IgD-negative memory B cell (primary cell): ENCODE results near the gene KCNMA1. TPM values are rescaled to one million over a fixed set of nuclear protein-coding genes. Genes with fewer than 3 reads are reported as not detected.

Experiments
- H3K27ac Mint-ChIP-seq, 3 donors: one replicate each; pipeline ENCODE4 v1.8.0; 2020 to 2022; ENCODE audit warnings: mild to moderate bottlenecking in 3 of 3, mixed read lengths in 3 of 3, moderate library complexity in 1 of 3
- H3K27me3 Mint-ChIP-seq: one replicate; pipeline ENCODE4 v1.8.0; 2021; ENCODE audit warnings: mixed read lengths
- H3K36me3 Mint-ChIP-seq: one replicate; pipeline ENCODE4 v1.8.0; 2020; ENCODE audit warnings: mild to moderate bottlenecking, mixed read lengths
- H3K4me1 Mint-ChIP-seq, 3 donors: one replicate each; pipeline ENCODE4 v1.8.0; 2020 to 2022; ENCODE audit warnings: mixed read lengths in 3 of 3, mild to moderate bottlenecking in 1 of 3
- H3K4me3 Mint-ChIP-seq, 4 donors: one replicate each; pipeline ENCODE4 v1.8.0; 2020 to 2022; ENCODE audit warnings: mild to moderate bottlenecking in 4 of 4, mixed read lengths in 4 of 4, moderate library complexity in 3 of 4
- H3K9me3 Mint-ChIP-seq, 3 donors: one replicate each; pipeline ENCODE4 v1.8.0; 2020 to 2021; ENCODE audit warnings: mixed read lengths in 3 of 3, mild to moderate bottlenecking in 1 of 3
- polyA plus RNA-seq: library from polyadenylated mRNA; unstranded; fragments of 300-500 nt; fragmentation: Illumina TruSeq; gene quantifications from one replicate; pipeline ENCODE4 v1.2.3, GENCODE V29; 2021

KCNMA1 gene
- polyA plus RNA-seq, 1 donor from 2014 or later: 5.5 TPM

- Mint-ChIP-seq H3K4me3 (no peak overlapping the region), H3K27ac (no peak overlapping the region), H3K9me3 (no peaks in the 10 kb centered on the region), H3K27me3 (peaks cover 6% of the 10 kb centered on the region), H3K36me3 (no peaks in the 10 kb centered on the region), H3K4me1 (peaks cover 0 to 7% (median 2%) of the 10 kb centered on the region in 3 donors)
These were observed 468.7 kb downstream of the KCNMA1 start for GRCh38 chr10:77168861-77169260.

- peak overlapping the region in 1 of 3 donors; percentile 22 for H3K27ac Mint-ChIP-seq
- no peaks in the 10 kb centered on the region for H3K9me3 Mint-ChIP-seq
- peaks cover 5% of the 10 kb centered on the region for H3K27me3 Mint-ChIP-seq
- H3K4me3 Mint-ChIP-seq: no peak overlapping the region
- peaks cover 0 to 7% (median 2%) of the 10 kb centered on the region in 3 donors for H3K4me1 Mint-ChIP-seq
- no peaks in the 10 kb centered on the region for H3K36me3 Mint-ChIP-seq
These were observed 469.4 kb downstream of the KCNMA1 start for GRCh38 chr10:77168161-77168560.

- peak overlapping the region in 1 of 4 donors; percentile 45 for H3K4me3 Mint-ChIP-seq
- no peaks in the 10 kb centered on the region for H3K9me3 Mint-ChIP-seq
- no peaks in the 10 kb centered on the region for H3K36me3 Mint-ChIP-seq
- no peak overlapping the region for H3K27ac Mint-ChIP-seq
- H3K4me1 Mint-ChIP-seq: peaks cover 0 to 7% (median 2%) of the 10 kb centered on the region in 3 donors
- H3K27me3 Mint-ChIP-seq: peaks cover 5% of the 10 kb centered on the region
These were observed 472.0 kb downstream of the KCNMA1 start for GRCh38 chr10:77165445-77166208.

- Mint-ChIP-seq H3K4me1 (peaks cover 0 to 7% (median 2%) of the 10 kb centered on the region in 3 donors), H3K9me3 (no peaks in the 10 kb centered on the region), H3K36me3 (no peaks in the 10 kb centered on the region), H3K27me3 (peaks cover 5% of the 10 kb centered on the region), H3K27ac (peak overlapping the region in 1 of 3 donors; percentile 39), H3K4me3 (no peak overlapping the region)
These were observed 472.8 kb downstream of the KCNMA1 start for GRCh38 chr10:77164616-77165311.

GRCh38 chr10:77163670-77164348, 473.8 kb downstream of the KCNMA1 start:
- Mint-ChIP-seq H3K9me3 (no peaks in the 10 kb centered on the region), H3K36me3 (no peaks in the 10 kb centered on the region), H3K27me3 (peaks cover 5% of the 10 kb centered on the region), H3K27ac (no peak overlapping the region), H3K4me3 (no peak overlapping the region), H3K4me1 (peaks cover 0 to 4% (median 2%) of the 10 kb centered on the region in 3 donors)

- Mint-ChIP-seq H3K9me3 (no peaks in the 10 kb centered on the region), H3K36me3 (no peaks in the 10 kb centered on the region), H3K27ac (no peak overlapping the region), H3K27me3 (peaks cover 5% of the 10 kb centered on the region), H3K4me3 (no peak overlapping the region), H3K4me1 (peaks cover 0 to 4% (median 2%) of the 10 kb centered on the region in 3 donors)
These were observed 474.9 kb downstream of the KCNMA1 start for GRCh38 chr10:77162697-77163096.

- peaks cover 0 to 2% (median 2%) of the 10 kb centered on the region in 3 donors for H3K4me1 Mint-ChIP-seq
- no peak overlapping the region for H3K27ac Mint-ChIP-seq
- H3K36me3 Mint-ChIP-seq: no peaks in the 10 kb centered on the region
- H3K4me3 Mint-ChIP-seq: no peak overlapping the region
- no peaks in the 10 kb centered on the region for H3K9me3 Mint-ChIP-seq
- peaks cover 5% of the 10 kb centered on the region for H3K27me3 Mint-ChIP-seq
These were observed 476.9 kb downstream of the KCNMA1 start for GRCh38 chr10:77160679-77161078.

- Mint-ChIP-seq H3K36me3 (no peaks in the 10 kb centered on the region), H3K4me3 (no peak overlapping the region), H3K9me3 (no peaks in the 10 kb centered on the region), H3K27ac (no peak overlapping the region), H3K27me3 (peaks cover 3% of the 10 kb centered on the region), H3K4me1 (no peaks in the 10 kb centered on the region)
These were observed 478.0 kb downstream of the KCNMA1 start for GRCh38 chr10:77159538-77160110.

GRCh38 chr10:77158666-77159065, 478.9 kb downstream of the KCNMA1 start:
- Mint-ChIP-seq H3K27ac (no peak overlapping the region), H3K36me3 (no peaks in the 10 kb centered on the region), H3K4me1 (no peaks in the 10 kb centered on the region), H3K9me3 (no peaks in the 10 kb centered on the region), H3K27me3 (no peaks in the 10 kb centered on the region), H3K4me3 (no peak overlapping the region)

- Mint-ChIP-seq H3K4me3 (no peak overlapping the region), H3K27ac (no peak overlapping the region), H3K36me3 (no peaks in the 10 kb centered on the region), H3K9me3 (no peaks in the 10 kb centered on the region), H3K4me1 (no peaks in the 10 kb centered on the region), H3K27me3 (no peaks in the 10 kb centered on the region)
These were observed 480.2 kb downstream of the KCNMA1 start for GRCh38 chr10:77157248-77158019.

- Mint-ChIP-seq H3K36me3 (no peaks in the 10 kb centered on the region), H3K27me3 (peaks cover 1% of the 10 kb centered on the region), H3K4me3 (no peak overlapping the region)
These were observed 481.2 kb downstream of the KCNMA1 start for GRCh38 chr10:77156406-77156879.

GRCh38 chr10:77152256-77152655, 485.4 kb downstream of the KCNMA1 start:
- Mint-ChIP-seq H3K4me3 (no peak overlapping the region), H3K9me3 (no peaks in the 10 kb centered on the region), H3K27ac (peak overlapping the region in 1 of 3 donors; percentile 17), H3K36me3 (no peaks in the 10 kb centered on the region), H3K4me1 (no peaks in the 10 kb centered on the region), H3K27me3 (peaks cover 1% of the 10 kb centered on the region)

More at GRCh38 chr10:77156406-77156879, 481.2 kb downstream of the KCNMA1 start:
- Mint-ChIP-seq H3K9me3 (no peaks in the 10 kb centered on the region), H3K4me1 (no peaks in the 10 kb centered on the region), H3K27ac (no peak overlapping the region)

GRCh38 chr10:77151408-77151807, 486.2 kb downstream of the KCNMA1 start:
- H3K27me3 Mint-ChIP-seq: peaks cover 3% of the 10 kb centered on the region
- no peaks in the 10 kb centered on the region for H3K36me3 Mint-ChIP-seq
- no peak overlapping the region for H3K4me3 Mint-ChIP-seq
- no peaks in the 10 kb centered on the region for H3K9me3 Mint-ChIP-seq
- no peaks in the 10 kb centered on the region for H3K4me1 Mint-ChIP-seq
- peak overlapping the region in 1 of 3 donors; percentile 20 for H3K27ac Mint-ChIP-seq

GRCh38 chr10:77149706-77150105, 487.9 kb downstream of the KCNMA1 start:
- Mint-ChIP-seq H3K9me3 (no peaks in the 10 kb centered on the region), H3K4me1 (no peaks in the 10 kb centered on the region), H3K36me3 (no peaks in the 10 kb centered on the region), H3K4me3 (no peak overlapping the region), H3K27ac (no peak overlapping the region), H3K27me3 (peaks cover 3% of the 10 kb centered on the region)
